ENCODE measurements around the gene VTA1. TPM values are rescaled to one million over a fixed set of nuclear protein-coding genes. Genes with fewer than 3 reads are reported as not detected.

Gene VTA1
- total RNA-seq, 4 donors from 2014 or later, result 33.6 to 55.3 (median 36.2) TPM

DNA sequence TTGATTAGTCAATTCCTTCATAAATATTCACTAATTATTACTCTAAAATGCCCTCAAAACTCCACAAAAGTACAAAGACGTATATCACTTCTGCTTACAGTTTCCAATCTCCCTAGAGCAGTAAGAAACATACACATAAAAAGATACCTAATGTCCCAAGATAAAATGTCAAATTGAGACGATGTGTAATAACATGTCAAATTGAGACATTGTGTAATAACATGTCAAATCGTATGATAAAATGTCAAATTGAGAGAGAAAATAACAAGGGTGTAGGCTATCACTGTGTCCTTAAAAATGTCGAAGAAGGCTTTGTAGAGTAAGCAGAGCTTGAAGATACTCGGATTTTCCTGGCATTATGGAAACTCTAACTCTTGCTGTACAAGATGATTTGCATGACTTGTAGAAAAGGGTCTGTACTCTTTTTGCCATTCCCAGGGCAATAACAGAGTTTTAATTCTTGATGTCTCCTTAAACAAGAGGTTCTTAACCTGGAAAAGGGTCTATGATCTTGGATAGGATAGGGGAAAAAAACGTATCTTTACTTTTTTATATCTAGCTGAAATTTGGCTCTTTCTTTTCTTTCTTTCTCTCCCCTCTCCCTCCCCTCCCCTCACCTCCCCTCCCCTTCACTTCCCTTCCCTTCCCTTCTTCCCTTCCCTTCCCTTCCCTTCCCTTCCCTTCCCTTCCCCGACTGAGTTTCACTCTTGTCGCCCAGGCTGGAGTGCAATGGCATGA is 87.1 kb downstream of the VTA1 start:
- no peak overlapping the region for H3K27ac ChIP-seq
- no peak for DNase-seq (ENCODE audit: low spot score in 2 of 2)
- 90% methylated on average over 8 of the region's 8 CpGs for whole genome bisulfite sequencing, 2 donors
- TF ChIP-seq EP300 (IDR thresholded peaks at IDR 0.05) (no peak), POLR2A (IDR thresholded peaks at IDR 0.05) (no peak)
- TF ChIP-seq, protein P1, sequence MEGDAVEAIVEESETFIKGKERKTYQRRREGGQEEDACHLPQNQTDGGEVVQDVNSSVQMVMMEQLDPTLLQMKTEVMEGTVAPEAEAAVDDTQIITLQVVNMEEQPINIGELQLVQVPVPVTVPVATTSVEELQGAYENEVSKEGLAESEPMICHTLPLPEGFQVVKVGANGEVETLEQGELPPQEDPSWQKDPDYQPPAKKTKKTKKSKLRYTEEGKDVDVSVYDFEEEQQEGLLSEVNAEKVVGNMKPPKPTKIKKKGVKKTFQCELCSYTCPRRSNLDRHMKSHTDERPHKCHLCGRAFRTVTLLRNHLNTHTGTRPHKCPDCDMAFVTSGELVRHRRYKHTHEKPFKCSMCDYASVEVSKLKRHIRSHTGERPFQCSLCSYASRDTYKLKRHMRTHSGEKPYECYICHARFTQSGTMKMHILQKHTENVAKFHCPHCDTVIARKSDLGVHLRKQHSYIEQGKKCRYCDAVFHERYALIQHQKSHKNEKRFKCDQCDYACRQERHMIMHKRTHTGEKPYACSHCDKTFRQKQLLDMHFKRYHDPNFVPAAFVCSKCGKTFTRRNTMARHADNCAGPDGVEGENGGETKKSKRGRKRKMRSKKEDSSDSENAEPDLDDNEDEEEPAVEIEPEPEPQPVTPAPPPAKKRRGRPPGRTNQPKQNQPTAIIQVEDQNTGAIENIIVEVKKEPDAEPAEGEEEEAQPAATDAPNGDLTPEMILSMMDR (IDR thresholded peaks at IDR 0.05), result no peak
- H3K27me3 ChIP-seq, result no peaks in the 10 kb centered on the region
- H3K4me1 ChIP-seq, result no peaks in the 10 kb centered on the region
- no peak overlapping the region for H3K4me3 ChIP-seq
- H3K36me3 ChIP-seq, result no peaks in the 10 kb centered on the region
- no peaks in the 10 kb centered on the region for H3K9me3 ChIP-seq

DNA sequence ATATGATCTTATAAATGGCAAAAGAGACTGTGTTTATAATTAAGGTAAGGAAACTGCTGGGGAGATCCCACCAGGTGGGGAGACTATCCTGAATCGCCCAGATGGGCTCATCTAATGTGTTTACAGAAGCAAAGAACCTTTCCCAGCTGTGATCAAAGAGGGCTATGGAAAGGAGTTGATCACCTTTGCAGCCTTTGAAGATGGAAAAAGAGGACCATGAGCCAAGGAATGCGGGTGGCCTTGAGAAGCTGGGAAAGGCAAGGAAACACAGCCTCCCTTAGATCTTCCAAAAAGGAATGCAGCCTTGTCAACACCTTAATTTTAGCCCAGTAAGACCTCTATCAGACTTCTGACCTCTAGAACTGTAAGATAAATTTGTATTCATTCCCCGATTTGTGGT is 88.2 kb downstream of the VTA1 start:
- Histone ChIP-seq H3K4me1 (no peaks in the 10 kb centered on the region), H3K4me3 (no peak overlapping the region), H3K9me3 (no peaks in the 10 kb centered on the region), H3K36me3 (no peaks in the 10 kb centered on the region), H3K27me3 (no peaks in the 10 kb centered on the region), H3K27ac (no peak overlapping the region)
- TF ChIP-seq EP300 (IDR thresholded peaks at IDR 0.05) (no peak), POLR2A (IDR thresholded peaks at IDR 0.05) (no peak)
- TF ChIP-seq, protein P1 (IDR thresholded peaks at IDR 0.05), result no peak
- WGBS, 2 donors, result 25 to 51% methylated on average over 3 of the region's 3 CpGs
- no peak for DNase-seq (ENCODE audit: low spot score in 2 of 2)

DNA sequence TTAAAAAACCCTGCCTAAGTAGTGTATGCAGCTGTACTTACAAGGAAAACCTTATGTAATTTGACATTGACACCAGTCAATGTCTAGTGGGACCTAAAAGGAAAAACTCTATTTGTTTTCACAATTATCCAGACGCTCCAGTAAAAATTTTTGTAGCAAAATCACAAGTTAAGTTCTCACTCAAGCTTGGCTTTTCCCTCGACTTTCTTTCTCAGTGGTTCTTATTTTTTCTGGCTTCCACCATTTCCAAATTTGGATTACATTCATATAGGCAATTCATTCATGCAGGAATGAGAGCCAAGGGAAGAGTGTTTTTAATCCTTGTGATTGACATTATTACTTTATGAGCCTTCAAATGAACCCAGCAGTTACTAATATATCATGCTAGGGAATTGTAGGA is 88.7 kb downstream of the VTA1 start:
- Histone ChIP-seq H3K27me3 (no peaks in the 10 kb centered on the region), H3K36me3 (no peaks in the 10 kb centered on the region), H3K9me3 (no peaks in the 10 kb centered on the region), H3K4me3 (no peak overlapping the region), H3K27ac (no peak overlapping the region), H3K4me1 (no peaks in the 10 kb centered on the region)
- no peak for DNase-seq (ENCODE audit: low spot score in 2 of 2)
- no peak for TF ChIP-seq EP300 (IDR thresholded peaks at IDR 0.05)
- TF ChIP-seq, protein P1 (IDR thresholded peaks at IDR 0.05), result no peak
- no peak for TF ChIP-seq POLR2A (IDR thresholded peaks at IDR 0.05)
- 44 to 57% methylated on average over 2 of the region's 2 CpGs for WGBS, 2 donors

DNA sequence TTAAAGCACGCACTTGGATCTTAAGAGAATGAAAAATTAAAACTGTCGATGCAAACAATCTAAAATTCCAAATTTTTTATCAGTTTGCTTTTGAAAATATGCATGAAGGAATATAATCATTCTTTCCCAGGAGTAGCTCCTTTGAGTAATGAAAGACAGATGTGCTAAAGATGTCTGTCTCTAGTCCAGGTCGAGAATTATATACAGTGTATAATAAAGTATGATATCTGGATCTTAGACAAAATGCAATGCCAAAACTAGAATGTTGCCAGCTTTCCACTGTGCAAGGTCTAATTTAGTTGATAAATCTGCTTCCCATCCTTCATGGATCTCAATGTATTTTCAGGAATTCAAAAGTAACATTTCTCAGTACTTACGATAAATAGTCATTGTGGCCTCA is 89.6 kb downstream of the VTA1 start:
- 72 to 77% methylated on average over 4 of the region's 4 CpGs for WGBS, 2 donors
- no peak overlapping the region for H3K4me3 ChIP-seq
- no peaks in the 10 kb centered on the region for H3K36me3 ChIP-seq
- no peaks in the 10 kb centered on the region for H3K9me3 ChIP-seq
- no peak overlapping the region for H3K27ac ChIP-seq
- DNase-seq (ENCODE audit: low spot score in 2 of 2), result no peak
- H3K27me3 ChIP-seq, result no peaks in the 10 kb centered on the region
- TF ChIP-seq, protein P1 (IDR thresholded peaks at IDR 0.05), result no peak
- TF ChIP-seq EP300 (IDR thresholded peaks at IDR 0.05), result no peak
- TF ChIP-seq POLR2A (IDR thresholded peaks at IDR 0.05), result no peak
- H3K4me1 ChIP-seq, result no peaks in the 10 kb centered on the region

DNA sequence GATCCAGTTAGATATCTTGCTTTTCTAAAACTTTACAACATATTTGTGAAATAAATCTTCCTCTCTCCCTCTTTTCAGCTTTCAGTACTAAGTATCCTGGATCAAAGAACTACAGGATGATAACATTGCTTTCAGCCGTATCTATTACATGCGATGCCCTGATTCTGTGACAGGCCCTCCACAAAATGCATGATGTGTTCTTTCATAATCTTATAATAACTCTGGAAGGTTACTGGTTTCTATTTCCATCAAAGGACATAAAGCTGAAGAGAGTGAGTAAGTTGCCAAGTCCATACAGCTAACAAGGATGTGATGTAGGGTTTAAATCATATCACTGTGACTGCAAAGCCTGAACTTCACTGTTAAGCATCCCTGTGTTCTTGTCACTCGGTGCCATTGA is 91.8 kb downstream of the VTA1 start:
- no peak overlapping the region for H3K4me3 ChIP-seq
- H3K4me1 ChIP-seq, result no peaks in the 10 kb centered on the region
- H3K36me3 ChIP-seq, result no peaks in the 10 kb centered on the region
- H3K27ac ChIP-seq, result no peak overlapping the region
- WGBS, 2 donors, result 82 to 93% methylated on average over 3 of the region's 3 CpGs
- H3K9me3 ChIP-seq, result no peaks in the 10 kb centered on the region
- TF ChIP-seq POLR2A (IDR thresholded peaks at IDR 0.05) (no peak), EP300 (IDR thresholded peaks at IDR 0.05) (no peak)
- TF ChIP-seq, protein P1 (IDR thresholded peaks at IDR 0.05), result no peak
- no peaks in the 10 kb centered on the region for H3K27me3 ChIP-seq
- no peak for DNase-seq (ENCODE audit: low spot score in 2 of 2)

Data from tibial nerve (tissue), 4 donors.